Adrenal gland (tissue), 12 donors: Measurements from ENCODE around the gene KRT80. TPM values are rescaled to one million over a fixed set of nuclear protein-coding genes. Genes with fewer than 3 reads are reported as not detected.

Experiments used
- DNase-seq, 7 donors: peaks; one replicate each; pipeline ENCODE4 v3.0.0-alpha.2; 2019 to 2020
- H3K27ac ChIP-seq, 5 donors: fragments of 200-600 bp; sonication (generic) in 4 of 5; 1 replicate in 3 of 5; 2 replicates in 2 of 5; pipeline versions ENCODE4 v1.5.1 to v1.8.0; 2016 to 2020; ENCODE audit warnings: mild to moderate bottlenecking in 1 of 5
- H3K27me3 ChIP-seq: fragments of 200-600 bp; 2 replicates; pipeline ENCODE4 v1.8.0; 2021
- H3K36me3 ChIP-seq, 2 donors: fragments of 200-600 bp; replicated peaks in 1 of 2; 1 replicate in 1 of 2; 2 replicates in 1 of 2; pipeline versions ENCODE4 v1.5.1 to v1.8.0; 2018 to 2022
- H3K4me1 ChIP-seq, 2 donors: fragments of 200-600 bp; replicated peaks in 1 of 2; 1 replicate in 1 of 2; 2 replicates in 1 of 2; pipeline versions ENCODE4 v1.5.1 to v1.8.0; 2018 to 2021
- H3K4me3 ChIP-seq, 4 donors: fragments of 200-600 bp; sonication (generic) in 3 of 4; one replicate each; pipeline ENCODE4 v1.5.1; 2016 to 2018
- H3K9me3 ChIP-seq, 3 donors: fragments of 200-600 bp; sonication (generic) in 1 of 3; replicated peaks in 1 of 3; 1 replicate in 2 of 3; 2 replicates in 1 of 3; pipeline versions ENCODE4 v1.5.1 to v1.8.0; 2016 to 2021
- POLR2A ChIP-seq, 2 donors: fragments of 450-650 bp; IDR thresholded peaks; one replicate each; pipeline ENCODE4 v1.6.1; 2017; ENCODE audit warnings: antibody characterized with exemption in 2 of 2, mild to moderate bottlenecking in 2 of 2, moderate library complexity in 1 of 2
- WGBS, 4 donors: extraction: QIAGEN DNeasy Blood & Tissue Kit in 2 of 4; methylation state at CpG; one replicate each; pipeline versions ENCODE4 v1.1.5 to v1.1.7; 2013 to 2017; 5-methylcytosine and 5-hydroxymethylcytosine counted together
- intact Hi-C, 2 donors: fragments of 100-400 bp; cut with DNase I; formaldehyde crosslinking; loops; one replicate each; pipeline versions ENCODE4 v1.14.1 to v1.15.0; 2022 to 2023
- polyA plus RNA-seq, 3 donors: library from polyadenylated mRNA; stranded (reverse); fragments of 200-250 nt in 2 of 3; fragments of 350-450 nt in 1 of 3; fragmentation: Illumina TruSeq in 1 of 3; extraction: RNeasy Lipid Tissue Mini Kit (QIAGEN cat#74804) in 1 of 3; gene quantifications; one replicate each; pipeline ENCODE4 v1.2.3, GENCODE V29; 2013 to 2014
- total RNA-seq, 9 donors: library from RNA; depleted of rRNA in 4 of 9; stranded (reverse); fragments of >200 nt in 4 of 9; fragments of 120-200 nt in 1 of 9; fragmentation: NEBNext Ultra II Directional in 1 of 9; extraction: Animal tissue kit (Norgen Biotek cat#: 25700) in 1 of 9; gene quantifications; one replicate each; pipeline versions ENCODE4 v1.1.0 to v1.2.4, GENCODE V29; 2013 to 2023
- TF ChIP-seq, protein P1 (sequence below), 6 experiments: fragments of 450-650 bp in 4 of 6; fragments of 200-600 bp in 2 of 6; sonication (generic) in 1 of 6; IDR thresholded peaks; 1 replicate in 5 of 6; 2 replicates in 1 of 6; pipeline versions ENCODE4 v1.5.1 to v1.8.0; 2016 to 2021; ENCODE audit warnings: antibody characterized with exemption in 6 of 6, mild to moderate bottlenecking in 2 of 6, moderate library complexity in 1 of 6
- donor health status: healthy with polysubstance abuse.
- donor health status: Bipolar disorder and iron deficiency.
- donor health status: DM: yes; HTN: yes; CAD: no.
- donor health status: DM: no; HTN: no; CAD: no.
- donor health status: DM: no; HTN: no; CAD: no.
- donor health status: DM: yes; HTN: yes; CAD: no.

KRT80 gene
- total and polyA plus RNA-seq, 12 donors = 0.95 to 14.6 (median 3.8) TPM

DNA sequence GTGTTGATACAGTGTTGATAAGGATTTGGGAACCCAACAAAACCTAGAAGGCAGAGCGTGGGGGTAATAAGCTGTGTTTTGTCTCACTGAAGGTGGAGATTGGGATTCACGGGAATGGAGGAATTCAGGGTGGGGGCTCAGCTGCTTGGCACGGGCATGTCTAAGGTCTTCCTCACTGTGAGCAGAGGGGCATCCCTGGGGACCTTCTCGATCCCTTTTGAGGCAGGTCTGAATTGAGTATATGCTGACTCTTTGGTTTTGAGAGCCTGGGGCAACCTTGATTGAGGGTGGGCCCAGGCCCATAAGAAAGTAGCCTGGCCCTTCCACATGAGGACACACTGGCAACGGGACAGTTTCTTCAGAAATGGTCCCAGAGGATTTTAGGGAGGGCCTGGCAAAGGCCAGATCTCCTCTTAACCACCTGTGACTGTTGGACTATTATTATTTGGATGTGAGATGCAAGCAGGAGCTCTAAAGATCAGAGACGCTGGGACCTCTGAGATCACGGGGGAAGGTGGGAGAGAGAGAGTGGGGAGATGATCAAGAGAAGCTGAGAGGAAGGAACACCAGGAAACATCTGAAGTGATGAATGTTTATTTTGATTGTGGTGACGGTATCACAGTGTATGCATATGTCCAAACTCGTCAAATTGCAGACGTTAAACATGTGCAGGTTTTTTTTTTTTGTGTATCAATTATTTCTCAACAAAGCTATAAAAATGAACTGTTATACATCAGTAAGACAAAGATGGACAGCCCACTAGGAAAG lies 63.9 kb downstream of the KRT80 start:
- peak in 1 of 7 donors; percentile 35 for DNase-seq
- H3K9me3 ChIP-seq = no peaks in the 10 kb centered on the region
- TF ChIP-seq, protein P1, sequence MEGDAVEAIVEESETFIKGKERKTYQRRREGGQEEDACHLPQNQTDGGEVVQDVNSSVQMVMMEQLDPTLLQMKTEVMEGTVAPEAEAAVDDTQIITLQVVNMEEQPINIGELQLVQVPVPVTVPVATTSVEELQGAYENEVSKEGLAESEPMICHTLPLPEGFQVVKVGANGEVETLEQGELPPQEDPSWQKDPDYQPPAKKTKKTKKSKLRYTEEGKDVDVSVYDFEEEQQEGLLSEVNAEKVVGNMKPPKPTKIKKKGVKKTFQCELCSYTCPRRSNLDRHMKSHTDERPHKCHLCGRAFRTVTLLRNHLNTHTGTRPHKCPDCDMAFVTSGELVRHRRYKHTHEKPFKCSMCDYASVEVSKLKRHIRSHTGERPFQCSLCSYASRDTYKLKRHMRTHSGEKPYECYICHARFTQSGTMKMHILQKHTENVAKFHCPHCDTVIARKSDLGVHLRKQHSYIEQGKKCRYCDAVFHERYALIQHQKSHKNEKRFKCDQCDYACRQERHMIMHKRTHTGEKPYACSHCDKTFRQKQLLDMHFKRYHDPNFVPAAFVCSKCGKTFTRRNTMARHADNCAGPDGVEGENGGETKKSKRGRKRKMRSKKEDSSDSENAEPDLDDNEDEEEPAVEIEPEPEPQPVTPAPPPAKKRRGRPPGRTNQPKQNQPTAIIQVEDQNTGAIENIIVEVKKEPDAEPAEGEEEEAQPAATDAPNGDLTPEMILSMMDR (IDR thresholded peaks at IDR 0.05) = no peak
- no peak for TF ChIP-seq POLR2A (IDR thresholded peaks at IDR 0.05)
- intact Hi-C loops = no loop called here
- no peaks in the 10 kb centered on the region for H3K4me1 ChIP-seq
- H3K27ac ChIP-seq = peak overlapping the region in 1 of 5 donors; percentile 78
- H3K27me3 ChIP-seq = no peaks in the 10 kb centered on the region
- H3K36me3 ChIP-seq = no peaks in the 10 kb centered on the region
- no peak overlapping the region for H3K4me3 ChIP-seq
- WGBS, 4 donors = 62 to 70% (median 68%) methylated on average over 10 of the region's 10 CpGs

DNA sequence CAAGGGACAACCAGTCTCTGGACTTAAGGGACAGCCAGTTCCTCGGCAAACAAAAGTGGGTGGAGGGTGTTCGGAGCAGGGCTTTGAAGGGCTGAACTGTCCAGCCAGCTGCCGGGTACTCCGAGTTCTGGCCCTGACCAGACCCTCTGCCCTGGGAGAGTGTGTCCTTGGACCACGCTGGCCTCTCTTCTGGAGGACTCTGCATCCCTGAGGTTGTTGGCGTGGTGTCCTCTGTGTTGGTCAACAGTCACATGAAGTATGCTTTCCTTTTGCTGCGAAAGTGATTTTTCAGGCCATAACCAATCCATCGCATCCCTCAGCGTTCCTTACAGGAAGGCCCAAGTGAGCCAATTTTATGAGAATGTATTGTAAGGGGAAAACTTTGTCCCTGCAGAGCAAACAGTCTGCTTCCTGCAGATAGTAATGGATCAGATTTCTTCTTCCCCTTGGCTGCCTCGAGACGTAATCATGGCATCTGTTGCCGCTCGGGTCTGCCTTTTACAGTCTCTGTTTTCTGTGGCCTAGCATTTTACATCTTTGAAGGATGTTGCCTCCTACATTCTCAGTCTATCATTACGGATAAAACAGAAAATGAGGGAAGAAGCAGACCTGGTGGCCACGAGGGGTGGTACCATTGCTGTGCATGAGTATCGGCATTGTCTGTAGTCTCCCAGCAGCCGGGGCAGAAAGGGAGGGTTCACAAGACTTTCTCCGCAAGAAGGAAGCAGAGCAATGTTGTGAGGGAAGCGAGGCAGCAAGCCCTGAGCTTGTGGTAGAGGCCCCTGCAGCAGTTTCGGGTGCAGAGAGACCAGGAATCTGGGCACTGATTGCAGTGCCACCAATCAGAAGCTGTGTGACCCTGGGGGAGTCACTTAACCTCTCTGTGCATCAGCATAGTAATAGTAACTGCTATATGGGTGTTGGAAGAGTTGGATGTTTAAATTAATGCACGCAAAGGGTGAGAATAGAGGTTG lies 64.9 kb downstream of the KRT80 start:
- WGBS, 4 donors = 53 to 61% (median 58%) methylated on average over 21 of the region's 21 CpGs
- H3K4me3 ChIP-seq = no peak overlapping the region
- intact Hi-C loops = no loop called here
- H3K27me3 ChIP-seq = no peaks in the 10 kb centered on the region
- DNase-seq = peak in 3 of 7 donors; percentile 33 to 65 (median 51)
- no peaks in the 10 kb centered on the region for H3K4me1 ChIP-seq
- no peaks in the 10 kb centered on the region for H3K9me3 ChIP-seq
- H3K27ac ChIP-seq = peak overlapping the region in 2 of 5 donors; percentile 42 to 78
- no peak for TF ChIP-seq POLR2A (IDR thresholded peaks at IDR 0.05)
- TF ChIP-seq, protein P1 (IDR thresholded peaks at IDR 0.05) = peak in 2 of 6 experiments; percentile 8 to 10
- H3K36me3 ChIP-seq = no peaks in the 10 kb centered on the region

GRCh38 chr12:52126050-52126604 lies 65.7 kb downstream of the KRT80 start:
- Histone ChIP-seq H3K27ac (peak overlapping the region in 3 of 5 donors; percentile 37 to 78 (median 42)), H3K36me3 (no peaks in the 10 kb centered on the region), H3K4me3 (no peak overlapping the region), H3K9me3 (no peaks in the 10 kb centered on the region), H3K4me1 (no peaks in the 10 kb centered on the region), H3K27me3 (peaks cover 5% of the 10 kb centered on the region)
- WGBS, 4 donors = 61 to 82% (median 73%) methylated on average over 2 of the region's 2 CpGs; no CpG with 5 or more reads in 1 of the 4 donors
- TF ChIP-seq POLR2A (IDR thresholded peaks at IDR 0.05) = no peak
- TF ChIP-seq, protein P1 (IDR thresholded peaks at IDR 0.05) = no peak
- intact Hi-C loops = no loop called here
- no peak for DNase-seq

- no peak for TF ChIP-seq POLR2A (IDR thresholded peaks at IDR 0.05)
- TF ChIP-seq, protein P1 (IDR thresholded peaks at IDR 0.05) = no peak
- WGBS, 4 donors = 74 to 84% (median 79%) methylated on average over 4 to 6 of the region's 6 CpGs
- no peaks in the 10 kb centered on the region for H3K9me3 ChIP-seq
- H3K36me3 ChIP-seq = no peaks in the 10 kb centered on the region
- H3K27ac ChIP-seq = peak overlapping the region in 1 of 5 donors; percentile 78
- intact Hi-C loops = no loop called here
- peaks cover 6% of the 10 kb centered on the region for H3K27me3 ChIP-seq
- no peaks in the 10 kb centered on the region for H3K4me1 ChIP-seq
- H3K4me3 ChIP-seq = no peak overlapping the region
- DNase-seq = no peak
These were observed 66.3 kb downstream of the KRT80 start for GRCh38 chr12:52125476-52125900.
